Uterus (tissue), 4 donors: ENCODE results near the gene AHI1. TPM values are rescaled to one million over a fixed set of nuclear protein-coding genes. Genes with fewer than 3 reads are reported as not detected.
A peak's percentile ranks its signal among the peaks of the same experiment; 100 is the strongest.

Source experiments
- DNase-seq, 2 donors: peaks; one replicate each; pipeline ENCODE4 v3.0.0-alpha.2; 2019 to 2020
- H3K27ac ChIP-seq, 2 donors: fragments of 200-600 bp; sonication (generic); 1 replicate in 1 of 2; 2 replicates in 1 of 2; pipeline ENCODE4 v1.5.1; 2016 to 2018
- H3K27me3 ChIP-seq, 2 donors: fragments of 200-600 bp; sonication (generic); one replicate each; pipeline ENCODE4 v1.5.1; 2018 to 2019; ENCODE audit warnings: control low read depth in 1 of 2
- H3K36me3 ChIP-seq, 2 donors: fragments of 200-600 bp; sonication (generic); one replicate each; pipeline ENCODE4 v1.5.1; 2019; ENCODE audit warnings: control low read depth in 1 of 2
- H3K4me1 ChIP-seq, 2 donors: fragments of 200-600 bp; sonication (generic); one replicate each; pipeline ENCODE4 v1.5.1; 2018 to 2019; ENCODE audit warnings: control low read depth in 1 of 2
- H3K4me3 ChIP-seq, 2 donors: fragments of 200-600 bp; sonication (generic); 1 replicate in 1 of 2; 2 replicates in 1 of 2; pipeline ENCODE4 v1.5.1; 2018 to 2019; ENCODE audit warnings: mild to moderate bottlenecking in 1 of 2
- H3K9me3 ChIP-seq, 2 donors: fragments of 200-600 bp; sonication (generic); one replicate each; pipeline ENCODE4 v1.5.1; 2019; ENCODE audit warnings: control low read depth in 1 of 2
- POLR2A ChIP-seq, 2 donors: fragments of 450-650 bp; IDR thresholded peaks; one replicate each; pipeline ENCODE4 v1.6.1; 2016; ENCODE audit warnings: antibody characterized with exemption in 2 of 2, mild to moderate bottlenecking in 1 of 2, moderate library complexity in 1 of 2
- intact Hi-C: fragments of 100-400 bp; cut with DNase I; formaldehyde crosslinking; loops from one replicate; pipeline ENCODE4 v1.15.1; 2023; ENCODE audit warnings: low total_unique reads
- total RNA-seq, 4 donors: library from RNA; depleted of rRNA in 3 of 4; stranded (reverse); fragments of >200 nt in 3 of 4; gene quantifications; one replicate each; pipeline versions ENCODE4 v1.1.0 to v1.2.4, GENCODE V29; 2014 to 2023
- TF ChIP-seq, protein P1 (sequence below), 4 experiments: fragments of 200-600 bp in 2 of 4; fragments of 450-650 bp in 2 of 4; sonication (generic) in 2 of 4; IDR thresholded peaks; one replicate each; pipeline ENCODE4 v1.5.1; 2016 to 2019; ENCODE audit warnings: antibody characterized with exemption in 4 of 4, mild to moderate bottlenecking in 2 of 4, moderate library complexity in 1 of 4
- donor health status: DM: yes; HTN: yes; CAD: no.

AHI1 gene
- total RNA-seq, 4 donors from 2014 or later: 43.5 to 85.1 (median 47.3) TPM

DNA sequence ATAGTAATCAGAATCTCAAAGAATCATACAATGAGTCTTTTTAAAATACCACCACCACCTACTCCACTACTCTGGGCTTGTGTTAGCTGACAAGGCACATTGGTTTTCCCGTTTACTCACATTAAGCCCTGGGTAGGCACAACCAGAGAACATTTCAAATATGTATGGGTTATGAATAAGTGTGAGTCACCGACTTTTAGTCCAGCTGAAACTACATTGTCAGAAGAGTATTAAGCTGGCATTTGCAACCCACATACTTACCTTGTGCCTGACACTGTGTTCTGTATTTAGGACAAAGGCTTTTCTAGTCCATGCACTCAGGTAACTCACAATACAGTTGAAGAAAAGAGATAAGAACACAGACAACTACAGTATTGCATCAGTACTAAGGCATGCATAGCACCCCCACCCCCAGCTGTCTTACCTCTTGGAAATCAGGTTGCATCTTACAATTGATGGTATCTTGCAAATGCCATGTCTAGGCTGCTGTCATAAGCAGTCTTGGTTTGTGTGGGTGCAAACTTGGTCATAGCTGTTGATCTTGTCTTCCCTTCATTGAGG lies 40.3 kb upstream of the AHI1 start:
- Histone ChIP-seq H3K36me3 (no peaks in the 10 kb centered on the region), H3K27me3 (no peaks in the 10 kb centered on the region), H3K4me3 (no peak overlapping the region), H3K27ac (no peak overlapping the region), H3K9me3 (no peaks in the 10 kb centered on the region), H3K4me1 (no peaks in the 10 kb centered on the region)
- intact Hi-C loops: loop anchor here (10.0 kb wide), 1 partner anchor 687 kb away; no protein-coding TSS in a partner anchor
- DNase-seq: no peak
- TF ChIP-seq, protein P1, sequence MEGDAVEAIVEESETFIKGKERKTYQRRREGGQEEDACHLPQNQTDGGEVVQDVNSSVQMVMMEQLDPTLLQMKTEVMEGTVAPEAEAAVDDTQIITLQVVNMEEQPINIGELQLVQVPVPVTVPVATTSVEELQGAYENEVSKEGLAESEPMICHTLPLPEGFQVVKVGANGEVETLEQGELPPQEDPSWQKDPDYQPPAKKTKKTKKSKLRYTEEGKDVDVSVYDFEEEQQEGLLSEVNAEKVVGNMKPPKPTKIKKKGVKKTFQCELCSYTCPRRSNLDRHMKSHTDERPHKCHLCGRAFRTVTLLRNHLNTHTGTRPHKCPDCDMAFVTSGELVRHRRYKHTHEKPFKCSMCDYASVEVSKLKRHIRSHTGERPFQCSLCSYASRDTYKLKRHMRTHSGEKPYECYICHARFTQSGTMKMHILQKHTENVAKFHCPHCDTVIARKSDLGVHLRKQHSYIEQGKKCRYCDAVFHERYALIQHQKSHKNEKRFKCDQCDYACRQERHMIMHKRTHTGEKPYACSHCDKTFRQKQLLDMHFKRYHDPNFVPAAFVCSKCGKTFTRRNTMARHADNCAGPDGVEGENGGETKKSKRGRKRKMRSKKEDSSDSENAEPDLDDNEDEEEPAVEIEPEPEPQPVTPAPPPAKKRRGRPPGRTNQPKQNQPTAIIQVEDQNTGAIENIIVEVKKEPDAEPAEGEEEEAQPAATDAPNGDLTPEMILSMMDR (IDR thresholded peaks at IDR 0.05): no peak
- TF ChIP-seq POLR2A (IDR thresholded peaks at IDR 0.05): no peak

DNA sequence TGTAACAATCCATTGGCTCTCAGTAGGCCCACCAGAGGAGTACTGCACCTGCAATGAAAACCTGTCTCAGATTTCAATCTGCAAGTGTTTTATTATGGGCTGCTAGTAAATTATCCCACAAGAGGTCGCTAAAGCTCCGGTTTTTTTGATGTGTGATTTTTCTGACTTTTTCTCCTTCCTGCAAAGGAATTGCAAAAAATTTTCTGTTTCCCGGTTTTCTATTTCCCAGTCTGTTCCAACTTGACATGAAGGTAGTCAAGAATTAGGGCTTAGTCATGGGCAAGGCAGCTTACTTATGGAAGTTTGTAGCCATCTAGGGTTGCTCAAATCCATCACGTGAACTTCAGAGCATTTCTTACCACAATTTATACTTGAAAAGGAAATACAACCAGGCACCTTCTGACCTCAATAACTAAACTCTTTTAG lies 38.5 kb upstream of the AHI1 start:
- no peaks in the 10 kb centered on the region for H3K36me3 ChIP-seq
- intact Hi-C loops: loop anchor here (10.0 kb wide), 1 partner anchor 689 kb away; no protein-coding TSS in a partner anchor
- H3K27me3 ChIP-seq: no peaks in the 10 kb centered on the region
- no peak for TF ChIP-seq POLR2A (IDR thresholded peaks at IDR 0.05)
- TF ChIP-seq, protein P1 (IDR thresholded peaks at IDR 0.05): peak; percentile 61 to 74 (median 63)
- H3K4me1 ChIP-seq: no peaks in the 10 kb centered on the region
- H3K27ac ChIP-seq: peak overlapping the region in 1 of 2 donors; percentile 22
- no peak overlapping the region for H3K4me3 ChIP-seq
- DNase-seq: no peak
- H3K9me3 ChIP-seq: no peaks in the 10 kb centered on the region

DNA sequence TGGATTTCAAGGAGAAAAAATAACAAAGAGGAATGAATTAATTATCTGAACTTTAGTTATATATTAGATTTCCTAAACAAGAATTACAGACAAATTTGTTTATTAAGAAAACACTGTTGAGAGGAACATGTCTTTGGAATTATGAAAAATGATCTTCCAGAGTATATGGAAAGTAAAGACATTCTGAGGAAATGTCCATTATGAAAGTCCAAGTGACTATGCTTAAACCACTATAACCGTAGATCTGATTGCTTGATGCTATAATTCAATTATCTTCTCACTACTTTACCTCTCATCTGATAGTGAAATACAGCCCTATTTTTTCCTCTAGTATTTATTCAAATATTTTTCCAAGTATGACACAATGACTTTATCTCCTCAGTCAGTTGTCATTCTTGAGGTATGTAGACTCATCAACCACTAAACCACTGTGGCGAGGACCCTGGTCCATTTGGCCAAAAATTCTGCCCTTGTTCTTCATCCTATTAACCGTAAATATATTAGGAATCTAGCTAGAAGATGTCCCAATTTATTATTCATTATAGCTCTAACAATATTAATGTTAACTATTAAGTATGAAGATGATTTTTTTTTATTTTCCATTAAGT lies 37.3 kb upstream of the AHI1 start:
- TF ChIP-seq, protein P1 (IDR thresholded peaks at IDR 0.05): no peak
- TF ChIP-seq POLR2A (IDR thresholded peaks at IDR 0.05): no peak
- Histone ChIP-seq H3K4me3 (no peak overlapping the region), H3K27me3 (no peaks in the 10 kb centered on the region), H3K9me3 (no peaks in the 10 kb centered on the region), H3K36me3 (no peaks in the 10 kb centered on the region), H3K27ac (no peak overlapping the region), H3K4me1 (no peaks in the 10 kb centered on the region)
- no peak for DNase-seq
- intact Hi-C loops: loop anchor here (10.0 kb wide), 1 partner anchor 690 kb away; no protein-coding TSS in a partner anchor

DNA sequence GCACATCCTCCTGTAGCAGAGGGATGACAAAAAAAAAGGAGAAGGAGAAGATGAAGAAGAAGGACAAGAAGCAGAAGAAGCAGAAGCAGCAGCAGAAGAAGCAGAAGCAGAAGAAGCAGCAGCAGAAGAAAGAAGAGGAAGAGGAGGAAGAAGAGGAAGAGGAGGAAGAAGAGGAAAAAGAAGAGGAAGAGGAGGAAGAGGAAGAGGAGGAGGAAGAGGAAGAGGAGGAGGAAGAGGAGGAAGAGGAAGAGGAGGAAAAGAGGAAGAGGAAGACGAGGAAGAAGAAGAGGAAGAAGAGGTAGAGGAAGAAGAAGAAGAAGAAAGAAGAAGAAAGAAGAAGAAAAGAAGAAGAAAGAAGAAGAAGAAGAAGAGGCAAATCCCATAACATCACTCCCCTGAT lies 35.0 kb upstream of the AHI1 start:
- no peak overlapping the region for H3K4me3 ChIP-seq
- H3K4me1 ChIP-seq: no peaks in the 10 kb centered on the region
- no peaks in the 10 kb centered on the region for H3K9me3 ChIP-seq
- intact Hi-C loops: loop anchor here (10.0 kb wide), 1 partner anchor 692 kb away; no protein-coding TSS in a partner anchor
- no peak for TF ChIP-seq POLR2A (IDR thresholded peaks at IDR 0.05)
- TF ChIP-seq, protein P1 (IDR thresholded peaks at IDR 0.05): no peak
- H3K27me3 ChIP-seq: no peaks in the 10 kb centered on the region
- no peak for DNase-seq
- H3K36me3 ChIP-seq: no peaks in the 10 kb centered on the region
- no peak overlapping the region for H3K27ac ChIP-seq

DNA sequence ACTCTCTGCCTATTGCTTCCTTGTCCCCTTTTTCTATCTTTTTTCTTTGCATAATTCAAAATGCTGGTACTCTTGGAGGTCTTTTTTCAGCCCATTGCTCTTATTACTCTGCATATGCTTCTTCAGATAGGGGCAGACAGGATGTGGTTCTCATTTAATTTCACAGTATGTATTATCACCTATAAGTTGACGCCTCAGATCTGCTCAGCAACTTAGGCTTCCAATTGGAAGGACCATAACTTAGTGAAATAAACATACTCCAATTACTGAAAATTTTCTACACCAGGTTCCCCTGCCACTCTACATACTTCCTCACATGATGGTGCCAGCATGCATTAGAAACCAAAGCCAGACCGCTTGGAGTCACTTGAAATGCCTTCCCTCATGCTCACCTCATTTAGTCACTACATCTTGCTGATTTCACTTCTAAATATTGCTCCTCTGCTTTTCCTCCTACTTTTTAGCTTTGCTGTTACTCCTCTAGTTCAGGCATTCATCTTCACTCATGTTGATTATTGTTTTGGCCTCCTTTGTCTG lies 34.5 kb upstream of the AHI1 start:
- Histone ChIP-seq H3K9me3 (no peaks in the 10 kb centered on the region), H3K27me3 (no peaks in the 10 kb centered on the region), H3K27ac (no peak overlapping the region), H3K4me1 (no peaks in the 10 kb centered on the region), H3K36me3 (no peaks in the 10 kb centered on the region), H3K4me3 (no peak overlapping the region)
- TF ChIP-seq, protein P1 (IDR thresholded peaks at IDR 0.05): no peak
- no peak for TF ChIP-seq POLR2A (IDR thresholded peaks at IDR 0.05)
- intact Hi-C loops: loop anchor here (10.0 kb wide), 1 partner anchor 693 kb away; no protein-coding TSS in a partner anchor
- no peak for DNase-seq
